Astrocyte (in vitro differentiated cells and primary cell): ENCODE data around the gene KARS1. TPM values are rescaled to one million over a fixed set of nuclear protein-coding genes. Genes with fewer than 3 reads are reported as not detected.

Experiments
- DNase-seq: peaks from one replicate; pipeline ENCODE4 v3.0.0-alpha.2; 2010; ENCODE audit warnings: low read depth
- FAIRE-seq: peaks from 2 replicates; lab custom pipeline; 2011; peaks lifted over from hg19 to GRCh38; lab: Jason Lieb, UNC
- H2AFZ ChIP-seq: 2 replicates; pipeline ENCODE4 v1.6.0; 2012; ENCODE audit warnings: low read depth, low read length, inconsistent platforms
- H3K27ac ChIP-seq: 2 replicates; pipeline ENCODE4 v1.5.1; 2011; ENCODE audit warnings: low read depth, low read length, inconsistent platforms
- H3K27me3 ChIP-seq: 2 replicates; pipeline ENCODE4 v1.6.0; 2011; ENCODE audit warnings: low read length, inconsistent platforms; ENCODE audit not compliant: insufficient read depth
- H3K36me3 ChIP-seq: 2 replicates; pipeline ENCODE4 v1.5.1; 2011; ENCODE audit warnings: low read length, inconsistent platforms; ENCODE audit not compliant: insufficient read depth
- H3K4me1 ChIP-seq: 2 replicates; pipeline ENCODE4 v1.5.1; 2011; ENCODE audit warnings: low read length, inconsistent platforms; ENCODE audit not compliant: insufficient read depth
- H3K4me2 ChIP-seq: 2 replicates; pipeline ENCODE4 v1.6.0; 2012; ENCODE audit warnings: low read length, inconsistent platforms
- H3K4me3 ChIP-seq: 2 replicates; pipeline ENCODE4 v1.5.1; 2011; ENCODE audit warnings: low read depth, mild to moderate bottlenecking, low read length, inconsistent platforms; ENCODE audit not compliant: insufficient read depth
- H3K79me2 ChIP-seq: 2 replicates; pipeline ENCODE4 v1.6.0; 2012; ENCODE audit warnings: mild to moderate bottlenecking, low read length, inconsistent platforms; ENCODE audit not compliant: insufficient read depth
- H3K9ac ChIP-seq: 2 replicates; pipeline ENCODE4 v1.6.0; 2012; ENCODE audit warnings: mild to moderate bottlenecking, low read length, inconsistent platforms
- H3K9me3 ChIP-seq: 2 replicates; pipeline ENCODE4 v1.5.1; 2012; ENCODE audit warnings: low read depth, mild to moderate bottlenecking, low read length, inconsistent platforms; ENCODE audit not compliant: insufficient read depth
- H4K20me1 ChIP-seq: 2 replicates; pipeline ENCODE4 v1.6.0; 2012; ENCODE audit warnings: low read length, inconsistent platforms; ENCODE audit not compliant: insufficient read depth
- H3K27ac Mint-ChIP-seq: one replicate; pipeline ENCODE4 v1.8.0; 2021; ENCODE audit warnings: mild to moderate bottlenecking, mixed read lengths; ENCODE audit not compliant: unreplicated experiment
- H3K27me3 Mint-ChIP-seq: one replicate; pipeline ENCODE4 v1.8.0; 2021; ENCODE audit warnings: low read depth, mixed read lengths; ENCODE audit not compliant: unreplicated experiment
- H3K36me3 Mint-ChIP-seq: one replicate; pipeline ENCODE4 v1.8.0; 2021; ENCODE audit warnings: low read depth, mixed read lengths; ENCODE audit not compliant: unreplicated experiment
- H3K4me1 Mint-ChIP-seq: one replicate; pipeline ENCODE4 v1.8.0; 2021; ENCODE audit warnings: low read depth, mixed read lengths; ENCODE audit not compliant: unreplicated experiment
- H3K4me3 Mint-ChIP-seq: one replicate; pipeline ENCODE4 v1.8.0; 2021; ENCODE audit warnings: mild to moderate bottlenecking, moderate library complexity, mixed read lengths; ENCODE audit not compliant: unreplicated experiment
- H3K9me3 Mint-ChIP-seq: one replicate; pipeline ENCODE4 v1.8.0; 2021; ENCODE audit warnings: mild to moderate bottlenecking, mixed read lengths; ENCODE audit not compliant: unreplicated experiment
- CTCF ChIP-seq: IDR thresholded peaks from 2 replicates; pipeline ENCODE4 v1.5.1; 2011; ENCODE audit warnings: low read depth, mild to moderate bottlenecking, inconsistent platforms, low read length, moderate library complexity; ENCODE audit not compliant: insufficient read depth
- EZH2 ChIP-seq: IDR thresholded peaks from 2 replicates; pipeline ENCODE4 v1.6.1; 2012; ENCODE audit warnings: mild to moderate bottlenecking, low read length, inconsistent platforms; ENCODE audit not compliant: insufficient read depth
- total RNA-seq: library from RNA; stranded (reverse); gene quantifications from 2 replicates; pipeline ENCODE4 v1.2.1, GENCODE V29; 2021

KARS1 gene
- total RNA-seq, 1 donor from 2014 or later, result 155 TPM

- Mint-ChIP-seq H3K27me3 (no peaks in the 10 kb centered on the region), H3K27ac (no peak overlapping the region)
- H3K4me3 ChIP-seq, result no peak overlapping the region
Observed at GRCh38 chr16:75644240-75645012, 3.0 kb downstream of the KARS1 start.

GRCh38 chr16:75640598-75640997 is 6.9 kb downstream of the KARS1 start:
- H3K4me3 Mint-ChIP-seq, result no peak overlapping the region
- no peak overlapping the region for H3K27ac Mint-ChIP-seq
- DNase-seq, result no peak
- H3K4me2 ChIP-seq, result no peak overlapping the region
- FAIRE-seq, result no peak
- no peak overlapping the region for H3K27ac ChIP-seq
- H2AFZ ChIP-seq, result no peak overlapping the region
- H3K9ac ChIP-seq, result no peak overlapping the region
- H3K79me2 ChIP-seq, result peaks cover 45% of the 10 kb centered on the region
- H3K27me3 ChIP-seq, result no peaks in the 10 kb centered on the region
- H3K4me1 Mint-ChIP-seq, result no peaks in the 10 kb centered on the region
- no peak overlapping the region for H3K4me3 ChIP-seq
- TF ChIP-seq EZH2, result no peak
- no peak for TF ChIP-seq CTCF
- no peaks in the 10 kb centered on the region for H3K9me3 Mint-ChIP-seq
- no peaks in the 10 kb centered on the region for H3K9me3 ChIP-seq
- no peaks in the 10 kb centered on the region for H3K4me1 ChIP-seq
- peaks cover 65% of the 10 kb centered on the region for H4K20me1 ChIP-seq
- H3K36me3 Mint-ChIP-seq, result peaks cover 22% of the 10 kb centered on the region
- H3K27me3 Mint-ChIP-seq, result no peaks in the 10 kb centered on the region
- H3K36me3 ChIP-seq, result peaks cover 50% of the 10 kb centered on the region

More at GRCh38 chr16:75644240-75645012, 3.0 kb downstream of the KARS1 start:
- Mint-ChIP-seq H3K4me3 (peak overlapping the region; percentile 9), H3K9me3 (no peaks in the 10 kb centered on the region), H3K4me1 (peaks cover 5% of the 10 kb centered on the region), H3K36me3 (peaks cover 11% of the 10 kb centered on the region)
- Histone ChIP-seq H3K9ac (no peak overlapping the region), H3K36me3 (peaks cover 34% of the 10 kb centered on the region), H3K4me2 (no peak overlapping the region), H2AFZ (no peak overlapping the region), H3K27me3 (no peaks in the 10 kb centered on the region), H3K9me3 (no peaks in the 10 kb centered on the region), H3K4me1 (peaks cover 8% of the 10 kb centered on the region), H3K79me2 (peaks cover 82% of the 10 kb centered on the region), H4K20me1 (peaks cover 59% of the 10 kb centered on the region), H3K27ac (no peak overlapping the region)
- no peak for TF ChIP-seq EZH2
- no peak for TF ChIP-seq CTCF
- DNase-seq, result no peak
- no peak for FAIRE-seq

GRCh38 chr16:75635036-75635435 is 12.4 kb downstream of the KARS1 start:
- no peak overlapping the region for H3K4me3 ChIP-seq
- H3K79me2 ChIP-seq, result no peaks in the 10 kb centered on the region
- Mint-ChIP-seq H3K4me1 (no peaks in the 10 kb centered on the region), H3K27ac (no peak overlapping the region), H3K9me3 (no peaks in the 10 kb centered on the region), H3K4me3 (no peak overlapping the region), H3K36me3 (peaks cover 29% of the 10 kb centered on the region), H3K27me3 (no peaks in the 10 kb centered on the region)
- H3K36me3 ChIP-seq, result peaks cover 57% of the 10 kb centered on the region
- no peak for TF ChIP-seq CTCF
- H2AFZ ChIP-seq, result no peak overlapping the region
- H3K4me1 ChIP-seq, result no peaks in the 10 kb centered on the region
- FAIRE-seq (no peak), DNase-seq (no peak)
- H4K20me1 ChIP-seq, result peaks cover 20% of the 10 kb centered on the region
- H3K27ac ChIP-seq, result no peak overlapping the region
- H3K9ac ChIP-seq, result no peak overlapping the region
- no peaks in the 10 kb centered on the region for H3K9me3 ChIP-seq
- no peak overlapping the region for H3K4me2 ChIP-seq
- H3K27me3 ChIP-seq, result no peaks in the 10 kb centered on the region
